ENCODE results near the gene C1QTNF12.
A peak's percentile ranks its signal among the peaks of the same experiment; 100 is the strongest.

C1QTNF12 gene

GRCh38 chr1:1203561-1204424 lies 42.7 kb downstream of the C1QTNF12 start:
- no peaks in the 10 kb centered on the region for H3K36me3 Mint-ChIP-seq (ENCODE audit: low read depth)
- H3K27me3 Mint-ChIP-seq (ENCODE audit: low read depth): peaks cover 14% of the 10 kb centered on the region
- no peaks in the 10 kb centered on the region for H3K9me3 Mint-ChIP-seq
- H3K4me3 Mint-ChIP-seq: no peak overlapping the region
- peaks cover 9% of the 10 kb centered on the region for H3K4me1 Mint-ChIP-seq
- no peak for TF ChIP-seq CTCF (IDR thresholded peaks at IDR 0.05; ENCODE audit: unreplicated experiment in 3 of 3)
- H3K27ac Mint-ChIP-seq: no peak overlapping the region

- H3K27me3 Mint-ChIP-seq (ENCODE audit: low read depth): peaks cover 12% of the 10 kb centered on the region
- H3K27ac Mint-ChIP-seq: no peak overlapping the region
- no peak overlapping the region for H3K4me3 Mint-ChIP-seq
- peaks cover 3% of the 10 kb centered on the region for H3K4me1 Mint-ChIP-seq
- no peaks in the 10 kb centered on the region for H3K9me3 Mint-ChIP-seq
- TF ChIP-seq CTCF (IDR thresholded peaks at IDR 0.05; ENCODE audit: unreplicated experiment in 3 of 3): no peak
- no peaks in the 10 kb centered on the region for H3K36me3 Mint-ChIP-seq (ENCODE audit: low read depth)
Measured at GRCh38 chr1:1202831-1203560, 43.5 kb downstream of the C1QTNF12 start.

GRCh38 chr1:1200876-1201810 lies 45.4 kb downstream of the C1QTNF12 start:
- peaks cover 3% of the 10 kb centered on the region for H3K27me3 Mint-ChIP-seq (ENCODE audit: low read depth)
- TF ChIP-seq CTCF (IDR thresholded peaks at IDR 0.05; ENCODE audit: unreplicated experiment in 3 of 3): no peak
- H3K27ac Mint-ChIP-seq: no peak overlapping the region
- no peaks in the 10 kb centered on the region for H3K4me1 Mint-ChIP-seq
- peak overlapping the region in 1 of 3 experiments; percentile 58 for H3K4me3 Mint-ChIP-seq
- H3K36me3 Mint-ChIP-seq (ENCODE audit: low read depth): no peaks in the 10 kb centered on the region
- H3K9me3 Mint-ChIP-seq: peaks cover 3% of the 10 kb centered on the region

- H3K27ac Mint-ChIP-seq: no peak overlapping the region
- no peaks in the 10 kb centered on the region for H3K36me3 Mint-ChIP-seq (ENCODE audit: low read depth)
- no peaks in the 10 kb centered on the region for H3K4me1 Mint-ChIP-seq
- H3K27me3 Mint-ChIP-seq (ENCODE audit: low read depth): peaks cover 3% of the 10 kb centered on the region
- peak overlapping the region; percentile 39 to 59 (median 58) for H3K4me3 Mint-ChIP-seq
- peaks cover 5% of the 10 kb centered on the region for H3K9me3 Mint-ChIP-seq
- no peak for TF ChIP-seq CTCF (IDR thresholded peaks at IDR 0.05; ENCODE audit: unreplicated experiment in 3 of 3)
Measured at GRCh38 chr1:1199961-1200875, 46.3 kb downstream of the C1QTNF12 start.

All from nephron (organoid).